ENCODE measurements around the gene SHROOM2.

DNA sequence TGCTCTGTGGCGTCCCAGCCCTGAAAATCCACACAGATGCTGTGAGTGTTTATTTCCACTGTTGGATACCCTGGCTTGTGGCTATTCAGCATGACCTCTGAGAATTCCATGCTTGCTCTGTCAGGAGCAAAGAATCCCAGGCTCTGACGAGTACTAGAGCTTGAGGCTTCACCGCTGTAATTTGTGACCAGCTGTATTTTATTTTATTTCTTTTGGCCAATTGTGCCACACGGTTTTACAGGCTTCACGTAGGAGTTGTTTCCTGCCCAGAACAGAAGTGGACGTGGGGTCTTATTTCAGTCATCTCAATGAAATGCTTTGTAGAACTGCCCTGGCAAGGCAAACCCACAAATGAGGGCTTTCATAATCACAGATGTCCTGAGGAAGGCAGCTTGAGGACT lies 111.5 kb downstream of the SHROOM2 start:
- TF ChIP-seq, protein P1, sequence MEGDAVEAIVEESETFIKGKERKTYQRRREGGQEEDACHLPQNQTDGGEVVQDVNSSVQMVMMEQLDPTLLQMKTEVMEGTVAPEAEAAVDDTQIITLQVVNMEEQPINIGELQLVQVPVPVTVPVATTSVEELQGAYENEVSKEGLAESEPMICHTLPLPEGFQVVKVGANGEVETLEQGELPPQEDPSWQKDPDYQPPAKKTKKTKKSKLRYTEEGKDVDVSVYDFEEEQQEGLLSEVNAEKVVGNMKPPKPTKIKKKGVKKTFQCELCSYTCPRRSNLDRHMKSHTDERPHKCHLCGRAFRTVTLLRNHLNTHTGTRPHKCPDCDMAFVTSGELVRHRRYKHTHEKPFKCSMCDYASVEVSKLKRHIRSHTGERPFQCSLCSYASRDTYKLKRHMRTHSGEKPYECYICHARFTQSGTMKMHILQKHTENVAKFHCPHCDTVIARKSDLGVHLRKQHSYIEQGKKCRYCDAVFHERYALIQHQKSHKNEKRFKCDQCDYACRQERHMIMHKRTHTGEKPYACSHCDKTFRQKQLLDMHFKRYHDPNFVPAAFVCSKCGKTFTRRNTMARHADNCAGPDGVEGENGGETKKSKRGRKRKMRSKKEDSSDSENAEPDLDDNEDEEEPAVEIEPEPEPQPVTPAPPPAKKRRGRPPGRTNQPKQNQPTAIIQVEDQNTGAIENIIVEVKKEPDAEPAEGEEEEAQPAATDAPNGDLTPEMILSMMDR (optimal IDR thresholded peaks at IDR 0.05 in 1 of 3, IDR thresholded peaks at IDR 0.05 in 1 of 3, conservative IDR thresholded peaks at IDR 0.05 in 1 of 3; ENCODE audit: extremely low read depth in 1 of 3, insufficient read depth in 2 of 3, low read length in 3 of 3): no peak
- TF ChIP-seq EZH2 (IDR thresholded peaks at IDR 0.05; ENCODE audit: low read length): no peak

Data from keratinocyte (primary cell).